ENCODE data around the gene CDKN2AIPNL.

CDKN2AIPNL gene

GRCh38 chr5:134411546-134412266 is at the start of gene CDKN2AIPNL:
Gene CDKN2AIPNL (minus strand): TSS chr5:134411881. CDS start chr5:134411854, 27 bp downstream.
- TF ChIP-seq CTCF (IDR thresholded peaks at IDR 0.05; ENCODE audit: low read depth, low read length, missing control alignments): peak; percentile 64
- H3K4me3 ChIP-seq (ENCODE audit: low read depth, low read length): peak within 1 kb of the TSS; percentile 90
- peak; percentile 52 for DNase-seq (ENCODE audit: low read depth)

GRCh38 chr5:134460551-134460950 is 48.9 kb upstream of the CDKN2AIPNL start:
- no peak for TF ChIP-seq CTCF (IDR thresholded peaks at IDR 0.05; ENCODE audit: low read depth, low read length, missing control alignments)
- no peak for DNase-seq (ENCODE audit: low read depth)
- no peak overlapping the region for H3K4me3 ChIP-seq (ENCODE audit: low read depth, low read length)

GRCh38 chr5:134459491-134459890 is 47.8 kb upstream of the CDKN2AIPNL start:
- H3K4me3 ChIP-seq (ENCODE audit: low read depth, low read length): no peak overlapping the region
- no peak for DNase-seq (ENCODE audit: low read depth)
- no peak for TF ChIP-seq CTCF (IDR thresholded peaks at IDR 0.05; ENCODE audit: low read depth, low read length, missing control alignments)

GRCh38 chr5:134459010-134459403 is 47.3 kb upstream of the CDKN2AIPNL start:
- no peak for DNase-seq (ENCODE audit: low read depth)
- no peak overlapping the region for H3K4me3 ChIP-seq (ENCODE audit: low read depth, low read length)
- no peak for TF ChIP-seq CTCF (IDR thresholded peaks at IDR 0.05; ENCODE audit: low read depth, low read length, missing control alignments)

GRCh38 chr5:134458234-134459009 is 46.7 kb upstream of the CDKN2AIPNL start:
- DNase-seq (ENCODE audit: low read depth): no peak
- no peak overlapping the region for H3K4me3 ChIP-seq (ENCODE audit: low read depth, low read length)
- TF ChIP-seq CTCF (IDR thresholded peaks at IDR 0.05; ENCODE audit: low read depth, low read length, missing control alignments): no peak

- no peak for TF ChIP-seq CTCF (IDR thresholded peaks at IDR 0.05; ENCODE audit: low read depth, low read length, missing control alignments)
- H3K4me3 ChIP-seq (ENCODE audit: low read depth, low read length): no peak overlapping the region
- DNase-seq (ENCODE audit: low read depth): no peak
Measured at GRCh38 chr5:134457801-134458200, 46.1 kb upstream of the CDKN2AIPNL start.
